ENCODE data around the gene TOMT. TPM values are rescaled to one million over a fixed set of nuclear protein-coding genes. Genes with fewer than 3 reads are reported as not detected.

The TOMT gene, protein sequence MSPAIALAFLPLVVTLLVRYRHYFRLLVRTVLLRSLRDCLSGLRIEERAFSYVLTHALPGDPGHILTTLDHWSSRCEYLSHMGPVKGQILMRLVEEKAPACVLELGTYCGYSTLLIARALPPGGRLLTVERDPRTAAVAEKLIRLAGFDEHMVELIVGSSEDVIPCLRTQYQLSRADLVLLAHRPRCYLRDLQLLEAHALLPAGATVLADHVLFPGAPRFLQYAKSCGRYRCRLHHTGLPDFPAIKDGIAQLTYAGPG
- total RNA-seq: not detected in 2 replicates

DNA sequence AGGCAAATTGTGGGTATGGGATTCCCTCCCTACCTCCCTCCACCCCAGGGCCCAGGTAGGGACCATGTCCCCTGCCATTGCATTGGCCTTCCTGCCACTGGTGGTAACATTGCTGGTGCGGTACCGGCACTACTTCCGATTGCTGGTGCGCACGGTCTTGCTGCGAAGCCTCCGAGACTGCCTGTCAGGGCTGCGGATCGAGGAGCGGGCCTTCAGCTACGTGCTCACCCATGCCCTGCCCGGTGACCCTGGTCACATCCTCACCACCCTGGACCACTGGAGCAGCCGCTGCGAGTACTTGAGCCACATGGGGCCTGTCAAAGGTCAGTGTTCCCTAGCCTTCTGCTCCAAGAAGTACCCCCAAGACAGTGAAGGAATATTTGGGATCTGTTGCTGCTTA lies at the start of gene TOMT:
TOMT (plus strand) TSS at position 37 of the 400 bp plus-strand sequence; CDS start at position 65, 28 bp downstream.

DNA sequence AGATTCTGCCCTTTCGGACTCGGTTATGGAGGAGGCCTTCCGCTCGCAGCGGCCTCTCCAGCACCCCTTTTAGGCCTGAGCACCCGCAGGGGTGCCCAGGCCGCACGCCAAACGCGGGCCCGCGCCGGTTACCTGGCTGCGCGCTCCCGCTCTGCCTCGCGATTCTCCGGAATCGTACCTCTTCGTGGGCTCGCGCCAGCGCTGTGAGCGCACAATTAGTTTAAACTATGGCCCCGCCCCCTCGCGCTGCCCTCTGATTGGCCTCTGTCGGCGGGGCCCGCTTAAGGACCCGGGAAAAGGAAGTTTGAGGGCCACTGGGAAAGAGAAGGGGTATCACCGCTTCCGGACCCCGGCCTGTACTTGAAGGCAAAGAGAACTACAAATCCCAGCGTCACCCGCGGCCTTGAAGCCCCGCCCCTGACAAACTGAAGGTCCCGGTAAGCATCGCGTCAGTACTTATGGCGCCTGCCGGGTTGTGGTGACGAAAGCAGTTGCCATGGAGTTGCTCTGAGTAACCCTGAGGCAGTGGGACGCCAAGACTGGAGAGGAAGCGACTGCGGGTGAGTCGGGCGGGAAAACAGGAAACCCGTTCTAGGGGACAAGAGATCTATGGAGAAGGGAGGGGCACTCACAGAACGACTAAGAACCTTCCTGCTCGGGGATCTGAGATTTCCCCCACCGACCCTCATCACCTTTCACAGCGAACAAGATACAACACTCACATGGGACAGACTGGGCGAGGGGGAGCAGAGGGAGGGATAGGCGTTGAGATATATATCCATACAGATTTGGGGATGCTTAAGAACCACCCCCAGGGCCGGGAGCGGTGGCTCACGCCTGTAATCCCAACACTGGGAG lies 25.2 kb upstream of the TOMT start, which contains the start of the genes LRRC51 and NUMA1:
LRRC51 (plus strand) TSS at position 525 of the 858 bp plus-strand sequence. CDS start 8,234 bp downstream, outside the sequence.
NUMA1 (minus strand) TSS at position 217 of the 858 bp plus-strand sequence. CDS start 44,599 bp downstream, outside the sequence.

DNA sequence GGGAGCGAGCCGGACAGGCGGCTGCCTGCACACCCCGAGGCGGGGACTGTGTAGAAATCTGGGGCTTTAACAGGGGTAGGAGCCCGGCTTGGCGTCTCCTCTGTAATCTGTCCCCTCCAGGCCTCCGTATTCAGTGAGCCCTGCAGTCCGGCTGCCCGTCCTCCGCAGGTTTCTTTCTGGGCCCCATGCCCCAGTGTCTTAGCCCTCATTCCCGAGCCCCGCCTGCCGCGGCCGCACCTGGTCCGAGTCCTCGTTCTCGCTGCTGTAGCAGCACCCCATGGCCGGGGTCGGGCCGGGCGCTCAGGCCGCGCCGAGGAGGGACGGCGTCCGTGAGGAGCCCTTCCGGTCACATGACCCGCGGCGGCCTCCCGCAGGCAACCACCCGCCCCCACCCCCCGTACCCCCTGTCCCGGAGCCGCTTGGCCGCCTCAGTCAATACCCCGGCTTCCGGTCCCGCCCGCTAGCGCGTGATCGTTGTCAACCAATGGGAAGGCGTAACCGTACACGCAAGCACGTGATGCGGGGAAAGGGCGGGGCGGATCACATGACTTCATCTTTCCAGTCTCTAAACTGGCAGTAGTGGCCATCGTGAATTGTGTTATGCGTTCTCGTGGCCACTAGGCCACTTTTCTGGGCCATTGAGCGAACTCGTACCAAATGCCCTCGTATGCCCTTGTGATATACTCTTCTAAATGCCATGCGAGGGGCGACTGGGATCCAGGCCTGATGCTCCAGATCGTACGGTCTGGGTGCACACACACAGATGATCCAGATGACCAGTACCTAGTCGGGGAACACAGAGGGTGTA lies 2.6 kb upstream of the TOMT start, which contains the start of gene LAMTOR1:
LAMTOR1 (minus strand) TSS at position 352 of the 808 bp plus-strand sequence; CDS start at position 279, 73 bp downstream.

DNA sequence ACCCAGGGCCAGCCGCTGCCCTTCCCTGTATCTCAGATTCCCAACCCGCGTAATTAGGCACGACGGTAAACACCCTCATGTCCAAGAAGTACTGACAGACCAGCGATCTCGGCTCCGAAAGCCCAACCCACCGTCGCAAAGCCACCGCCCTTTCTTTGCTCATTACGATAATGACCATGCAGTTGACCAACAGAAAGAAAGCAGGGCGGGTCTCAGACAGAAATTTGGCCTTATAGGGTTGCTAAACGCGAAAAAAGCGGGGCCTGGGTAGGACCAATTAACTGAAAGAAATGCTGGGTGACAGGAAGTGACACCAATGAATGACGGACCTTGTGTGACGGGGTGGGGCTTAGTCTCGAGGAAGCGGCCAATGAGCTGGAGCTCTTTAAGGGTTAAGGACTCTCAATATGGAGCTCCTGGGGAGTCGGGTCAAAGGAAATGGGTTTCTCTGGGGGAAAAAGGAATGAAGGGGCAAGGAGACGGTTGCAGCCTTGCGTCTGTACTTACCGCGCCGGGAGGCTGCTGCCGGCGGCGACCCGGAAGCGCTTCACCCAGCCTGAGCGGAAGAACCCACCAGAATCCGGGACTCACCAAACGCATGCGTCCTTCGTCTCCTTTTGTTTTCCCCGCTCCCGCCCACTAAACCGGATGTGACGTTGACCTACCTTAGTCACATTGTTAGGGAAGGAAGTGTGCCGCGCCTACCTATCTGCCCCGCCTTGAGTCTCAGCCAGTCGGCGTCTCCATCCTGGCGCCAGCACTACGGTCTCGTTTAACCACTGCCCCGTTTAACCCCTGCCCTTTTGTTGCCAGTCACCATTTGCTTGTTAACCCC lies 6.6 kb downstream of the TOMT start, which contains the start of gene ANAPC15:
ANAPC15 (minus strand) TSS at position 553 of the 835 bp plus-strand sequence. CDS start 1,419 bp downstream, outside the sequence.

DNA sequence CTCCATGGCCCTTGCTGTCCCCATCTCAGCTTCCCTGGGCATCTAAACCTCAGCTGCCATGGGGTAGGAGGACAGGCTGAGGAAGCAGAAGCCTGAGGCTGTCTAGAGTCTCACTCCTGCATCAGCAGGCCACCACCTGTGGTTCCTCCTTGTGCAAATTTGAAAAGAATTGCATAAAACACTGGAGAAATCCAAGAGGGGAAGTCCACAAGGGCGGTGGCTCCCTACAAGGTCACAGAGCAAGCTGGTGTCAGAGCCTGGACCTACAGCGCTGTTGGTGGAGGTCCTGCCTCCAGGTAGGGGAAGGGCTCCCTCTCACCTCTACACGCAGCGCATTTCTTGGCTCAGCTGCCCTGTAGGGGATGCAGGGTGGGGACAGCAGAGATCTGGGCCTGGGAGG lies 29.7 kb downstream of the TOMT start, which contains the start of gene FOLR3:
FOLR3 (plus strand) TSS at position 253 of the 400 bp plus-strand sequence. CDS start 228 bp downstream, outside the sequence.

Other genes with a start within 250 kb of the TOMT start
- gene DEFB131B, start 227.5 kb upstream of the TOMT start, total RNA-seq: not detected in 2 replicates
- 2.6 and 9.4 TPM in 2 replicates for gene XNDC1N, start 177.3 kb upstream of the TOMT start, total RNA-seq
- 94.4 and 97.8 TPM in 2 replicates for gene RNF121, start 176.9 kb upstream of the TOMT start, total RNA-seq
- 7.0 and 9.1 TPM in 2 replicates for gene IL18BP, start 107.0 kb upstream of the TOMT start, total RNA-seq
- 114 and 117 TPM in 2 replicates for gene NUMA1, start 25.4 kb upstream of the TOMT start, total RNA-seq
- gene LRRC51, start 25.1 kb upstream of the TOMT start, total RNA-seq: 3.2 and 4.2 TPM in 2 replicates
- 92.9 and 119 TPM in 2 replicates for gene LAMTOR1, start 2.6 kb upstream of the TOMT start, total RNA-seq
- gene ANAPC15, start 6.8 kb downstream of the TOMT start, total RNA-seq: 22.8 and 26.6 TPM in 2 replicates
- not detected in 2 replicates for gene FOLR3, start 29.8 kb downstream of the TOMT start, total RNA-seq
- not detected in 2 replicates for gene FOLR1, start 86.2 kb downstream of the TOMT start, total RNA-seq
- gene FOLR2, start 110.9 kb downstream of the TOMT start, total RNA-seq: not detected in 2 replicates
- 34.0 and 40.0 TPM in 2 replicates for gene INPPL1, start 118.8 kb downstream of the TOMT start, total RNA-seq
- not detected in 2 replicates for gene PHOX2A, start 138.3 kb downstream of the TOMT start, total RNA-seq